ENCODE results near the gene ENTR1.
A peak's percentile ranks its signal among the peaks of the same experiment; 100 is the strongest.

The ENTR1 gene

GRCh38 chr9:136376457-136376856 is 34.0 kb downstream of the ENTR1 start:
- TF ChIP-seq, protein P1, sequence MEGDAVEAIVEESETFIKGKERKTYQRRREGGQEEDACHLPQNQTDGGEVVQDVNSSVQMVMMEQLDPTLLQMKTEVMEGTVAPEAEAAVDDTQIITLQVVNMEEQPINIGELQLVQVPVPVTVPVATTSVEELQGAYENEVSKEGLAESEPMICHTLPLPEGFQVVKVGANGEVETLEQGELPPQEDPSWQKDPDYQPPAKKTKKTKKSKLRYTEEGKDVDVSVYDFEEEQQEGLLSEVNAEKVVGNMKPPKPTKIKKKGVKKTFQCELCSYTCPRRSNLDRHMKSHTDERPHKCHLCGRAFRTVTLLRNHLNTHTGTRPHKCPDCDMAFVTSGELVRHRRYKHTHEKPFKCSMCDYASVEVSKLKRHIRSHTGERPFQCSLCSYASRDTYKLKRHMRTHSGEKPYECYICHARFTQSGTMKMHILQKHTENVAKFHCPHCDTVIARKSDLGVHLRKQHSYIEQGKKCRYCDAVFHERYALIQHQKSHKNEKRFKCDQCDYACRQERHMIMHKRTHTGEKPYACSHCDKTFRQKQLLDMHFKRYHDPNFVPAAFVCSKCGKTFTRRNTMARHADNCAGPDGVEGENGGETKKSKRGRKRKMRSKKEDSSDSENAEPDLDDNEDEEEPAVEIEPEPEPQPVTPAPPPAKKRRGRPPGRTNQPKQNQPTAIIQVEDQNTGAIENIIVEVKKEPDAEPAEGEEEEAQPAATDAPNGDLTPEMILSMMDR (IDR thresholded peaks at IDR 0.05; ENCODE audit: low read length, missing control alignments): no peak
- H3K4me3 ChIP-seq (replicated peaks; ENCODE audit: low read depth, low read length): no peak overlapping the region
- no peak for DNase-seq (ENCODE audit: low read depth)

- TF ChIP-seq, protein P1 (IDR thresholded peaks at IDR 0.05; ENCODE audit: low read length, missing control alignments): no peak
- H3K4me3 ChIP-seq (replicated peaks; ENCODE audit: low read depth, low read length): no peak overlapping the region
- DNase-seq (ENCODE audit: low read depth): no peak
Observed at GRCh38 chr9:136375096-136375495, 35.3 kb downstream of the ENTR1 start.

DNA sequence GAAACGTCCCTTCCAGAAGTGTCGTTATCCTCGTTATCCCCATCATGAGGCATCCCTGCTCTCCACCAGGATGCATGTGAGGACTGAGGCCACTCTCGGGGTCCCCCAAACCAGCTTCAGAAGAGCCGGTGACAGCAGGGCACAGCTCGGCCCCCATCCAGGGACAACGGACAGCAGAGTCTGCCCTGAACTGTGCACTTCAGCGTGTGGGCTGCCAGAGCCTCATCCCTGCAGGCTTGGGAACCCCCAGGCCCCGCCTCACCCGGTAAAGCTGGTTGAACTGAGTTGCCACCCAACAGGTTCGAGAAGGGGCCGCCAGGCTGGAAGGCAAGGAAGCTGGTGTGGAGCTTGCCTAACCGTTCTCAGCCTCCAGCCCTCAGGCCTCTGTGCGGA is 36.2 kb downstream of the ENTR1 start:
- TF ChIP-seq, protein P1 (IDR thresholded peaks at IDR 0.05; ENCODE audit: low read length, missing control alignments): no peak
- no peak for DNase-seq (ENCODE audit: low read depth)
- no peak overlapping the region for H3K4me3 ChIP-seq (replicated peaks; ENCODE audit: low read depth, low read length)

DNA sequence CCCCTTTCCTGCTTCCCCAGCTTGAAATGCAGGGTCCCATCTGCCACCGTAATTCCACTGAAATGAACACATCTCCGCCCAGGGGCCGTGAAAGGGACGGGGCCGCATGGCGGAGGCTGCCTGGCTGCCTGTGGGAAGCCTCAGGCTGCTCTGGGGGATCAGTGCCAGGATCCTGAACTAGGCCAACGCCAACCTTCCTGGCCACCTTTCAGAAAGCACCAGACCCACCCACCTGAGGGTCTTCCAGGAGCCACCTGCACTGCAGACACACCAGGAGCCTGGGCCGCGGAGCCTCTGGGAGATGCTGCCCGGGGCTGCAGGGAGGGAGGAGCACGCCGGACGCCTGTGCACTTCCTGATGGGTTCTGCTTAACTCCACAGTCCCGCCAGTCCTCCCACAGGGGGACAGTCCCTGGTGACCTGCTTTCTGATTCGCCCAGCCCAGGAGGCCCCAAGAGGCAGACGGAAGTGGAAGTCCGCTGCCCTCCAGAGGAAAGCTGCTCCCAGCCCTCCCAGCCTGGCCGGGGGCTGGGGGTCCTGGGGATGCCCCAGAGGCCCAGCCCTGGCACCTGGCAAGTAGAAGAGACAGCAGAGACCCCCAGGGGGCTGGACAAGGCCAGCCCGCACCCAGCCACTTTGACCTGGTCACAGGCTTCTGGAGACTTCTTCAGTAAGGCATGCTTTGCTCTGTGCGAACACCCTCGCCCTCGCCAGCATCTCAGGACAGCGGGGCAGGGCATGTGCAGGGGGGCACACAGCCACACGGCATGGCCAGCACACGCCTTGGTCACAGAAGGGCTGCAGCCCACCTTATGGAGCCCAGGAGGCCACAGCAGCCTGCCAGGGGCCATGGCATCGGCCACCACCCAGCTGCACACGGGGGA is 36.9 kb downstream of the ENTR1 start, which contains the start of gene CARD9:
Gene CARD9 (minus strand): TSS at position 370 of the 883 bp plus-strand sequence. CDS start 1,591 bp downstream, outside the sequence.
- no peak for DNase-seq (ENCODE audit: low read depth)
- TF ChIP-seq, protein P1 (IDR thresholded peaks at IDR 0.05; ENCODE audit: low read length, missing control alignments): no peak
- H3K4me3 ChIP-seq (replicated peaks; ENCODE audit: low read depth, low read length): no peak within 1 kb of the TSS

- no peak overlapping the region for H3K4me3 ChIP-seq (replicated peaks; ENCODE audit: low read depth, low read length)
- peak; percentile 73 for DNase-seq (ENCODE audit: low read depth)
- TF ChIP-seq, protein P1 (IDR thresholded peaks at IDR 0.05; ENCODE audit: low read length, missing control alignments): peak; percentile 13
Observed at GRCh38 chr9:136372561-136373299, 37.7 kb downstream of the ENTR1 start.

DNA sequence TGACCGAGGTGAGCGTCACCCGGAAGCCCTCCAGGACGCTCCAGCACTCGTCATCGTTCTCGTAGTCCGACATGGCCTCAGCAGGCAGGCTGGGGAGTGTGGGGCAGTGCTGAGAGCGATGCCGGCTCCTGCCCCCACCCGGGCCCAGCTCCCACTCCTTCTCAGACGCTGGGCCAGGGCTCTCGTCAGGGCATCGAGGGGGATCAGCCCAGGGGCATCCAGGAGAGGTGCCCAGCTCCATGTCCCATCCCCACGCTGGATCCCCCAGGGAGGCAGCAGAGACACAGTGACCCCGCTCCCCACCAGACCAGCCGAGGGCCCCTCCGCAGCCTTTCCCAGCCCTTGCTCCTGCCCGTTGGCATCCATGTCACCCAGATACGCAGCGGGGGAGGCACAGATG is 38.4 kb downstream of the ENTR1 start:
- no peak for DNase-seq (ENCODE audit: low read depth)
- TF ChIP-seq, protein P1 (IDR thresholded peaks at IDR 0.05; ENCODE audit: low read length, missing control alignments): no peak

More for the DNA sequence above, 38.4 kb downstream of the ENTR1 start:
- no peak overlapping the region for H3K4me3 ChIP-seq (replicated peaks; ENCODE audit: low read depth, low read length)

Measured in fibroblast of pulmonary artery (primary cell).